ENCODE results near the gene KRTAP10-12.

Gene KRTAP10-12

DNA sequence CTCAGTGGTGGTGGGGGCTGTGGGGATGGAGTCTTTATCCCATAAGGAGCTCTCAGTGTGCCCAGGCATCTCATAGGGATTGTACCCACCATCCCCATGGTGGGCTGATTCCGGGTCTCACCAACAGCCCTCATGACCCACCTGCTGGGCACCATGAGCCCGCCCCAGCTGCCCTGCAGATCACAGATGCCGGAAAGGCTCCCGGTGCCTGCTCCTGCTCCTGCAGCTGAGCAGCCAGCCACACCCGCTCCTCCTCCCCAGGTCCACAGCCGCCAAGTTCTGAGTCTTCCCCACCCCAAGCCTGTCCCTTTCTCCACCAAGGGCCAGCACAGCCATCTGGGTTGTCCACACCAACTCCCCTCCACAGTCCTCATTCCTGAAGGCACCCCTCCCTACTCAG is 29.9 kb downstream of the KRTAP10-12 start:
- no peak for DNase-seq (ENCODE audit: low spot score)
- POLR2A ChIA-PET (ENCODE audit: low non-redundant PET) = no interaction called here
- TF ChIP-seq, protein P1, sequence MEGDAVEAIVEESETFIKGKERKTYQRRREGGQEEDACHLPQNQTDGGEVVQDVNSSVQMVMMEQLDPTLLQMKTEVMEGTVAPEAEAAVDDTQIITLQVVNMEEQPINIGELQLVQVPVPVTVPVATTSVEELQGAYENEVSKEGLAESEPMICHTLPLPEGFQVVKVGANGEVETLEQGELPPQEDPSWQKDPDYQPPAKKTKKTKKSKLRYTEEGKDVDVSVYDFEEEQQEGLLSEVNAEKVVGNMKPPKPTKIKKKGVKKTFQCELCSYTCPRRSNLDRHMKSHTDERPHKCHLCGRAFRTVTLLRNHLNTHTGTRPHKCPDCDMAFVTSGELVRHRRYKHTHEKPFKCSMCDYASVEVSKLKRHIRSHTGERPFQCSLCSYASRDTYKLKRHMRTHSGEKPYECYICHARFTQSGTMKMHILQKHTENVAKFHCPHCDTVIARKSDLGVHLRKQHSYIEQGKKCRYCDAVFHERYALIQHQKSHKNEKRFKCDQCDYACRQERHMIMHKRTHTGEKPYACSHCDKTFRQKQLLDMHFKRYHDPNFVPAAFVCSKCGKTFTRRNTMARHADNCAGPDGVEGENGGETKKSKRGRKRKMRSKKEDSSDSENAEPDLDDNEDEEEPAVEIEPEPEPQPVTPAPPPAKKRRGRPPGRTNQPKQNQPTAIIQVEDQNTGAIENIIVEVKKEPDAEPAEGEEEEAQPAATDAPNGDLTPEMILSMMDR (conservative IDR thresholded peaks at IDR 0.05; ENCODE audit: low read depth) = no peak
- no peak overlapping the region for H3K27ac ChIP-seq
- CTCF ChIA-PET = interaction anchor here (0.6 kb wide), 1 partner anchor 1396 kb away, joined by 3 read pairs; no protein-coding TSS in a partner anchor

- CTCF ChIA-PET = interaction anchor here (0.6 kb wide), 1 partner anchor 1397 kb away, joined by 3 read pairs; no protein-coding TSS in a partner anchor
- POLR2A ChIA-PET (ENCODE audit: low non-redundant PET) = no interaction called here
- TF ChIP-seq, protein P1 (conservative IDR thresholded peaks at IDR 0.05; ENCODE audit: low read depth) = no peak
- no peak overlapping the region for H3K27ac ChIP-seq
- no peak for DNase-seq (ENCODE audit: low spot score)
Measured at GRCh38 chr21:44727321-44727720, 30.3 kb downstream of the KRTAP10-12 start.

DNA sequence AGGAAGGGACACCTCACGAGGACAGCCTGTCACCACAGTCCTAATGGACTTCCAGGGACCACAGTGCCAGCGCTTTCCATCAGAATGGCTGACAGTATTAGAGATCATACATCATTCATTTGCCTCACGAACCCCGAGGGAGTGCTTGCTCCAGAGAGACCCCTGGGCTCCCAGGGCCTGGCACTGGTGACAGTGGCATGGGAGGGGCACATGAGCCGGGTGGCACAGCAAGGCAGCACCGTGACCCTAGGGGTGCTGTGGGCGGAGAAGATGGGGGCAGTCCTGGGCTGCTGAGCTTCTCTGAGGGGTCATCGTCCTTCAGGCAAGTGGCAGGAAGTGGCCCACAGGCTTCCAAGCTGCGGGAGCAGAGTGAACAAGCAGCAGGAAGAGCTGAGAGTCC is 30.8 kb downstream of the KRTAP10-12 start:
- POLR2A ChIA-PET (ENCODE audit: low non-redundant PET) = no interaction called here
- CTCF ChIA-PET = interaction anchor here (0.5 kb wide), 1 partner anchor 375 kb away, joined by 5 read pairs; no protein-coding TSS in a partner anchor

GRCh38 chr21:44728716-44729115 is 31.7 kb downstream of the KRTAP10-12 start:
- POLR2A ChIA-PET (ENCODE audit: low non-redundant PET) = no interaction called here
- TF ChIP-seq, protein P1 (conservative IDR thresholded peaks at IDR 0.05; ENCODE audit: low read depth) = no peak
- CTCF ChIA-PET = no interaction called here
- H3K27ac ChIP-seq = no peak overlapping the region
- no peak for DNase-seq (ENCODE audit: low spot score)

More for the DNA sequence above, 30.8 kb downstream of the KRTAP10-12 start:
- no peak for DNase-seq (ENCODE audit: low spot score)
- TF ChIP-seq, protein P1 (conservative IDR thresholded peaks at IDR 0.05; ENCODE audit: low read depth) = no peak
- H3K27ac ChIP-seq = no peak overlapping the region

- CTCF ChIA-PET = no interaction called here
- H3K27ac ChIP-seq = no peak overlapping the region
- POLR2A ChIA-PET (ENCODE audit: low non-redundant PET) = no interaction called here
- DNase-seq (ENCODE audit: low spot score) = no peak
- TF ChIP-seq, protein P1 (conservative IDR thresholded peaks at IDR 0.05; ENCODE audit: low read depth) = no peak
Measured at GRCh38 chr21:44729336-44730027, 32.5 kb downstream of the KRTAP10-12 start.

- no peak for DNase-seq (ENCODE audit: low spot score)
- POLR2A ChIA-PET (ENCODE audit: low non-redundant PET) = no interaction called here
- CTCF ChIA-PET = no interaction called here
- no peak overlapping the region for H3K27ac ChIP-seq
- TF ChIP-seq, protein P1 (conservative IDR thresholded peaks at IDR 0.05; ENCODE audit: low read depth) = no peak
Measured at GRCh38 chr21:44730028-44730395, 33.0 kb downstream of the KRTAP10-12 start.
